GM12864 (cell line): ENCODE results near the gene ZC3H13.

Experiments
- DNase-seq: peaks from one replicate; pipeline ENCODE4 v3.0.0-alpha.2; 2011; ENCODE audit warnings: low read depth
- H3K4me3 ChIP-seq: 2 replicates; pipeline ENCODE4 v1.5.1; 2011; ENCODE audit warnings: mild to moderate bottlenecking, low read depth, low read length, control low read depth
- TF ChIP-seq, protein P1 (sequence below): IDR thresholded peaks from 2 replicates; pipeline ENCODE4 v1.5.1; 2011; ENCODE audit warnings: low read depth, mild to moderate bottlenecking, moderate library complexity, low read length, control low read depth, inconsistent platforms; ENCODE audit errors: missing control alignments

ZC3H13 gene

GRCh38 chr13:45954836-45955800 is 97.4 kb downstream of the ZC3H13 start:
- no peak for DNase-seq
- TF ChIP-seq, protein P1, sequence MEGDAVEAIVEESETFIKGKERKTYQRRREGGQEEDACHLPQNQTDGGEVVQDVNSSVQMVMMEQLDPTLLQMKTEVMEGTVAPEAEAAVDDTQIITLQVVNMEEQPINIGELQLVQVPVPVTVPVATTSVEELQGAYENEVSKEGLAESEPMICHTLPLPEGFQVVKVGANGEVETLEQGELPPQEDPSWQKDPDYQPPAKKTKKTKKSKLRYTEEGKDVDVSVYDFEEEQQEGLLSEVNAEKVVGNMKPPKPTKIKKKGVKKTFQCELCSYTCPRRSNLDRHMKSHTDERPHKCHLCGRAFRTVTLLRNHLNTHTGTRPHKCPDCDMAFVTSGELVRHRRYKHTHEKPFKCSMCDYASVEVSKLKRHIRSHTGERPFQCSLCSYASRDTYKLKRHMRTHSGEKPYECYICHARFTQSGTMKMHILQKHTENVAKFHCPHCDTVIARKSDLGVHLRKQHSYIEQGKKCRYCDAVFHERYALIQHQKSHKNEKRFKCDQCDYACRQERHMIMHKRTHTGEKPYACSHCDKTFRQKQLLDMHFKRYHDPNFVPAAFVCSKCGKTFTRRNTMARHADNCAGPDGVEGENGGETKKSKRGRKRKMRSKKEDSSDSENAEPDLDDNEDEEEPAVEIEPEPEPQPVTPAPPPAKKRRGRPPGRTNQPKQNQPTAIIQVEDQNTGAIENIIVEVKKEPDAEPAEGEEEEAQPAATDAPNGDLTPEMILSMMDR, result no peak
- H3K4me3 ChIP-seq, result no peak overlapping the region

- TF ChIP-seq, protein P1, result no peak
- H3K4me3 ChIP-seq, result no peak overlapping the region
- DNase-seq, result no peak
Observed at GRCh38 chr13:45953082-45953481, 99.5 kb downstream of the ZC3H13 start.

- no peak for DNase-seq
- H3K4me3 ChIP-seq, result no peak overlapping the region
- TF ChIP-seq, protein P1, result no peak
Observed at GRCh38 chr13:45951724-45952123, 100.8 kb downstream of the ZC3H13 start.

DNA sequence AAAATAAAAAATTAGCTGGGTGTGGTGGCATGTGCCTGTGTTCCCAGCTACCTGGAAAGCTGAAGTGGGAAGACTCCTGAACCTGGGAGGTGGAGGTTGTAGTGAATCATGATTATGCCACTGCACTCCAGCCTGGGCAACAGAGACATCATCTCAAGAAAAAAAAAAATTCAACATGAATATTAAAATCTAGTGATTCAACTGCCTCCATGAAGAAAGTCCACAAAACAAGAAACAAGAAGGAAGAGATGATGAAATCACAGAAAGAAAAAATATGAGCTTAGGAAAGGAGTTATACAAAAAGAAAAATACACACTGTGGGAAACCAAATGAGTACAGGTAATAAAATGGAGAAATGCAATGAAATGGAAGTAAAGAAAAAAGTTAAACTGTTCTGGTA is 101.4 kb downstream of the ZC3H13 start:
- TF ChIP-seq, protein P1, result no peak
- no peak overlapping the region for H3K4me3 ChIP-seq
- no peak for DNase-seq

- no peak overlapping the region for H3K4me3 ChIP-seq
- TF ChIP-seq, protein P1, result no peak
- no peak for DNase-seq
Observed at GRCh38 chr13:45950386-45951000, 102.1 kb downstream of the ZC3H13 start.

DNA sequence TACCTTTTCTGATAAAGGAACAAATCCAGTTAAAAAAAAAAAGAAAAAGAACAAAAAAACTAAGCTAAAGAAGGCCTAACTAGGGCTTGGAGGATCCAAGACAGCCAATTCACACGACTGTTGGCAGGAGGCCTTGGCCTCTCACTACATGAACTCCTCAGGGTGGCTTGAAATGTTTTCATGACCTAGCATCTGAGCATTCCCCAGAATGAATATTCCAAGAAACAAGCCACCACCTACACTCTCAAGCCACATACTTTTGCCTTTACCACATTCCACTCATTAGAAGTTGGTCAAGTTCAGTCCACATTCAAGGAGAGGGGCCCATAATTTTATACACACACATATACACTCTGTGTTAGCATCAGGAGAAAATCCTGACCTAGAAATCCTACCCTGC is 103.4 kb downstream of the ZC3H13 start:
- TF ChIP-seq, protein P1, result no peak
- H3K4me3 ChIP-seq, result no peak overlapping the region
- DNase-seq, result no peak
